ENCODE measurements around the gene TNIP3.

DNA sequence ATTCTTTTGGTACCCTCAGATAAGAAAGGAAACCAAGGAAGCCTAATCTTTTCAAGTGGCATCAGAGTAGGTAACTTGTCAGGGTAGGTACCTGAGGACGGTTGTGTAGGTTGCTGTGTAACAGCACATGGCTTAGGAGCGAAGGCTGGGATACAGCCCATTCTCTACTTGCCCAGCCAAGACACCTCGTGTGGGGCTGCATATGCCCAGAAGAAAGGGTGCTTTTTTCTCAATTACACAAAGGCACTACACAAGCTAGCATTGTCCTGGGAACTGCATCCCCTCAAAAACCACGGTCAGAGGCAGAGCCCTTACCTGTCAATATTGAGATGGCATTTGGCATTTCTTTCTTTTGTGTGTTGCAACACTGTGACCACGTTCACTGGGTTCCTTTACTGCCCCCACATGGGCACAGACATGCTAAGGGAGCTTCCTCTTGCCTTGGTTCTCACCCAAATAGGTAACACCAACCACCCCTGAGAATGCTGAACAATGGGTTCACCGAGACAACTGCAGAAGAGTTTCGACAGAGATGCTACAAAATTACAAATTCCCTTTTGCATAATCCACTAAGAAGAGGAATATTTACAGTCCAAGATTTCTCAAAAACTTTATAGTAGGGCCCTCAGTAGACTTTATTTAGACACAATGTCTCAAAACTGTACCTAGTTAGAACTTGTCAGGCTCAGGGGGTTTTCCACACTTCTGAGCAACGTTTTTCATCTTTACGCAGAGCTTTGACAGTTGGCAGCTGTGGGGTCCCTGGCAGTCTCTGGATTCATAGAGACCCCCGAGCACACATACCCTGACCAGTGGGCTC lies 35.8 kb upstream of the TNIP3 start:
- TF ChIP-seq REST (IDR thresholded peaks at IDR 0.05; ENCODE audit: insufficient read depth in 1 of 2, low read depth in 2 of 2, low read length in 2 of 2) (no peak), POLR2AphosphoS5 (IDR thresholded peaks at IDR 0.05; ENCODE audit: low read depth, low read length) (no peak), TAF1 (IDR thresholded peaks at IDR 0.05; ENCODE audit: borderline replicate concordance, insufficient read depth, low read length) (no peak)

Data from PFSK-1 (cell line).